ENCODE data around the gene SLC24A4.

Gene SLC24A4, protein sequence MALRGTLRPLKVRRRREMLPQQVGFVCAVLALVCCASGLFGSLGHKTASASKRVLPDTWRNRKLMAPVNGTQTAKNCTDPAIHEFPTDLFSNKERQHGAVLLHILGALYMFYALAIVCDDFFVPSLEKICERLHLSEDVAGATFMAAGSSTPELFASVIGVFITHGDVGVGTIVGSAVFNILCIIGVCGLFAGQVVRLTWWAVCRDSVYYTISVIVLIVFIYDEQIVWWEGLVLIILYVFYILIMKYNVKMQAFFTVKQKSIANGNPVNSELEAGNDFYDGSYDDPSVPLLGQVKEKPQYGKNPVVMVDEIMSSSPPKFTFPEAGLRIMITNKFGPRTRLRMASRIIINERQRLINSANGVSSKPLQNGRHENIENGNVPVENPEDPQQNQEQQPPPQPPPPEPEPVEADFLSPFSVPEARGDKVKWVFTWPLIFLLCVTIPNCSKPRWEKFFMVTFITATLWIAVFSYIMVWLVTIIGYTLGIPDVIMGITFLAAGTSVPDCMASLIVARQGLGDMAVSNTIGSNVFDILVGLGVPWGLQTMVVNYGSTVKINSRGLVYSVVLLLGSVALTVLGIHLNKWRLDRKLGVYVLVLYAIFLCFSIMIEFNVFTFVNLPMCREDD

DNA sequence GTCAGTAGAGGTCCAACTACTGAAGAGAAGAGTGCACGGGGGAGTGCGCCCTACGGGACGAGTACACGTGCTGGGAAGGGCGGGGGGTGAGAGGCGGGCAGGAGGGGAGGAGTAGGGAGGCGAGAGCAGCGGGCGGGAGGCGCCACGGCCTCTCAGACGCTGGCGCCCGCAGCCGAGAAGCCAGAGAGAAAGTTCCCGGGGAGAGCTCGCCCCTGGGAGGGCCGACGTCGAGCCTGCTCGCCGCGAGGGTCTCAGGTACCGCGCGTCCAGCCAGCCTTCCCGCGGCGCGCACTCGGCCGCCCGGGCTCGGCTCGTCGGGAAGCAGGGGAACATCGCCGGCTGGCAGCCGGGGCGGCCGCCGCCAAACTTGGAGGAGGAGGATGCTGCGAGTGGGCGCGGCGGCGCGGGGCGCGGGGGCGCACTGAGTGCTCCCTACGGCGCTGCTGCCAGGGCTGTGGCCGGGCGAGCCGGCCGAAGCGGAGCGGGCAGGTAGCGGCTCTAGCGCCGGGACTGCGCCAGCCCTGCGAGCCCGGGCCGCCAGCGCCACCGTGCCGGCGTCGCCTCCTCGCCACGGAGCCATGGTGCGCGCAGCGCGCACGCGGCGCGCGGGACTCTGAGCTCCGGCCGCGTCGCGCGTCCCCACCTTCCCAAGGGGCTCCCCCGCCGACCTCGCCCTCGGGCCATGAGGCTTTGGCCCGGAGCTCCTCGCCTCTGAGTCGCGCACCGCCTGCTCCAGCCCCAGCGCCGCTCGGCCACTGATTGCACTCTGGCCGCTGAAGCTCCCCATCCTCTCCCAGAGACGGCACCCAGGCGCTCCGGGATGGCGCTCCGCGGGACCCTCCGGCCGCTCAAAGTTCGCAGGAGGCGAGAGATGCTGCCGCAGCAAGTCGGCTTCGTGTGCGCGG lies at the start of gene SLC24A4:
Gene SLC24A4, plus strand, starts transcription at position 155 of the 905 bp plus-strand sequence. Its CDS starts 666 bp downstream, at position 821.
- no peak for DNase-seq

DNA sequence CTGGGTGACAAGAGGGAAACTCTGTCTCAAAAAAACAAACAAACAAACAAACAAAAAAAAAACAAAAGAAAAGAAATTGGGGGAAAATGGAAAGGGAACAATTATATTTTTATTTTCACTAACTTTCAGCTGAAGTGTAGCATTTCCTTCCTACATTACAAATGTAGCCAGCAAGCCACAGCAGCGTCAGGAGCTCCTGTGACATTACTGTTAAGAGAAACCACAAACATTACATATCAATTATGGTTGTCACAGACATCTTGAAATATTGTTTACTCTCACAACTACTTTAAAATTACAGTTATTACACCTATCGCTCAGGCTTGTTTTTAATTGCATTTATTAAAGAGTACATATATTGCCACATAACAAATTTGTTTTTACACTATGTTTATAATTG lies 49.8 kb upstream of the SLC24A4 start:
- DNase-seq, result no peak

DNA sequence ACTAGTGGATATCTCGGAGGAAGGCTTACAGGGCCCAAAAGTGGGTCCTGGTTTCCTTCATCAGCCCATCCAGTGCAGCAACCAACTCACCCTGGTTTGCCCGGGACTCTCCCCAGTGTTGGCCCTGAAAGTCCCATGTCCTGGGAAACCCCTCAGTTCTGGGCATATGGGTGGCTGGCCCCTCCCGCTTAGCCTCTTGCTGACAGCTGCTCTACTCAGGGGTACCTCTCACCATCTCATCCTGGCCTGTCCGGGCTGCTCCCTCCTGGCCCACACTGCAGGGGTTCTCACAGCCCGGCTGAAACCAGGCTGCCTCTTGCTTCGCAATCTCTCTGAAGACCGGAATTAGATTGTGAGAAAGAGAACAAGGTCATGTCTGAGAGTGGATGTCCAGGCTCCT lies 48.9 kb upstream of the SLC24A4 start:
- DNase-seq, result no peak

DNA sequence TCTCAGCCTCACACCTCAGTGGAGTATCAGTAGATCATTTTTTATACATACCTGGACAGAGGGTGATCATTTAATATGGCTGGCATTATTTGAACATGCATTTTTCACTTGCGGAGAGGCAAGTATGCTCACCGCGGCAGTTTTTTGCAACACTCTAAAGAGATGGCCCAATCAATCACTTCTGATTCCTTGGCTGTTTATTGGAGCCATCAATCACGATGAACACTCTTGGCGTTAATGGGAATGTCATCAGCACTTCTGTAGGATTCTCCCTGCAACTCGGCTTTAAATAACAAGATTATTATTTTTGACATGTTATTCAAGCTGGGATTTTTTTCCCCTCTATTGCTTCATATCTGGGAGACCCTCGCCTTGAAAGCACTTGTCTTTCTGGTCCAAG lies 46.9 kb upstream of the SLC24A4 start:
- no peak for DNase-seq

DNA sequence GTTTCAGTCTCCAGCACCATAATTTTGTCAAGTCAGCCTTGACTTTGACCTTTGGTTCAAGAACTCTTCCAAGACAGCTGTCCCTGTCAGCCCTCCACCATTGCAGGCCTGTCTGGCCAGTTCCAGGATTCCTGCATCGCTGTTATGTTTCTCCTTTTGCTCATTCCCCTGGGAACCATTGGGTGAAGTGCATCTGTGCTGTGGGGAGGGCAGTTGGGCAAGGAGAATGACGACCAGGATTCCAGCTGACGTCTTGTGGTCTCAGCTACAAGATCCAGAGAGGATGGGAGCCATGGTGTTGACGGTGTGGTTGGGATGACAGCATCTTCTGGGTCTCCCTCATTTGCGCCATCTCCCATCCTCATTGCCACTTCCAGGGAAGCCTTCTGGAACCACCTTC lies 45.9 kb upstream of the SLC24A4 start:
- DNase-seq, result no peak

DNA sequence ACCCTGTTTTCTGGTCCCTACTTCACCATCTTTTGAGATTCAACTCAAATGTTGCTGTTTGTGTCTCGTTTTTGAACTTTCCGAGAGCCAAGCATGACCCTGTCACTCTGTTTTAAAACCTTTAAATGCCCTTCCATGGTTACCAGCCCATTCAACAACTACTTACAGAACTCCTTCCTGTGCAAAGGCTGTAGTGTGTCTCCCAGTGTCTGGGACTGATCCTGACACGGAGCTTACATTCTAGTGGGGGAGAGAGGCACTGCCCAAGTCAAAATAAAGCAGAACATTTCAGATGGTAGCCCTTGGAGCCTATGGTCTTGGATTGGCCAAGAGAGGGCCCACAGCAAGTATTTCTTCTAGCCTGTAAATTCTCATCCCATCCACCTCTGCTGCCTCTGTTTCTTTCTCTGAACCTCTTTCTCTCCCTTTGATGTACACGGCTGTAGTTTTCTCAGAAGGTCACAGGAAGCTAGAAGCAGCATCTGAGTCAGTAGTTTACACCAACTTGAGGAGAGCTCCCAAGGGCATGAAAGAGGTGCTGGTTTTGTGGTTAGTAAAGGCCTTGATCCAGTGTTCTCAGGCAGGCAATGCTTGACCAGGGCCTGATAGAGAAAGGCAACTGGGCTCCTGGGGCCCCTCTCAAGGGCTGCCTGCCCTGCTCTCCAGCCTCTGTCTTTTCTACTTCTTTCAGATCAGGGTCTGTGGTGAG lies 42.3 kb upstream of the SLC24A4 start:
- DNase-seq, result no peak

DNA sequence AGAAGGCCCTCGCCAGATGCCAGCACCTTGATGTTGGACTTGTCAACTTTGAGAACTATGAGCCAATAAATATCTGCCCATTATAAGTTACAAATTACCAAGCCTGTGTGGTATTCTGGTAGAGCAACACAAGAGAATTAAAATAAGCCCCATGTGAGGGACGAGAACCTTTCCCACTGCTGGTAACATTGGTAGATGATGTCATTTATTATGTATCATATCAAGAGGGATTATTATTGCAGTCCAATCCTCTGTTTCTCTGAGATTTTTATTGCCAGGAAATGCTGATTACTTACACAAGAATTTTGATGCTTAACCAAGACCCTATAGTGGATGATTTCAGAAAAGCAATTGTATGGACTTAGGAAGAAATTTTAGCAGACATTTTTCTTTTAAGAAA lies 40.3 kb upstream of the SLC24A4 start:
- DNase-seq, result no peak

DNA sequence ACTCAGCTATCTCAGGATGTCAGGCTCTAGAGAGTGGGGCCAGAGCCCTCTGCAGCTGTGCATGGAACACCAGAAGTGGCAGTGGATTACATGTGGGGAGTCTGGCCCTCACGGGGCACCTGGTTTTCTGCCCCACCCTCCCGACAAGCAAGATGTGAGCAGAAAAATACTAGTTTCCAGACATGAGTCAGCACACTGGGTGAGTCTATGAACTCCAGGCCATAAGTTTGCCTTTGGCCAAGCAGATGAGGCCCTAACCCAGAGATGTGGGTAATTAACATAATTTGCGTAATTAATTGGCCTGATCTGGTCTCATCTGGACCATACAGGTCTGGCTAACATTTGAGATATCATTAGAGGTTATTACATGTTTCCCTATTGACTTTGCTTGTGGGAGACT lies 37.7 kb upstream of the SLC24A4 start:
- no peak for DNase-seq

DNA sequence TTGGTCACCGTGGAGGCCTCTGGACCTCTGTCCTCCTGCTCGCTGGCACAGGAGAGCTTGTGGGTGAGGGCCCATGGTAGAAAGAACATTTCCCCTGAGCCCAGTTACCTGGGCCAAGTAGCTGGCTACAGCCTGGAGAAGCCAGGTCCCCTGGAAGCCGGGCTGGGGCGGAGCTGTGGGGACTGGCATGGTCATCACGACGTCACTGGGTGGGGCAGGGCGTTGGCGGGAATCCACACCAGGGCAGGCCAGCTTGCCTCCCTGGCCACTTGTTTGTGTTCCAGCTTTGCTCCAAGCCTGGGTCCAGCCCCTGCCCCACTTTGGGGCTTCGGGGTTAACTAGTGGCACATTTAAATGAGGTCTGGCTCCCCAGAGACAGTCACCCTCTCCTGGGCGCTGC lies 35.0 kb upstream of the SLC24A4 start:
- DNase-seq, result no peak

DNA sequence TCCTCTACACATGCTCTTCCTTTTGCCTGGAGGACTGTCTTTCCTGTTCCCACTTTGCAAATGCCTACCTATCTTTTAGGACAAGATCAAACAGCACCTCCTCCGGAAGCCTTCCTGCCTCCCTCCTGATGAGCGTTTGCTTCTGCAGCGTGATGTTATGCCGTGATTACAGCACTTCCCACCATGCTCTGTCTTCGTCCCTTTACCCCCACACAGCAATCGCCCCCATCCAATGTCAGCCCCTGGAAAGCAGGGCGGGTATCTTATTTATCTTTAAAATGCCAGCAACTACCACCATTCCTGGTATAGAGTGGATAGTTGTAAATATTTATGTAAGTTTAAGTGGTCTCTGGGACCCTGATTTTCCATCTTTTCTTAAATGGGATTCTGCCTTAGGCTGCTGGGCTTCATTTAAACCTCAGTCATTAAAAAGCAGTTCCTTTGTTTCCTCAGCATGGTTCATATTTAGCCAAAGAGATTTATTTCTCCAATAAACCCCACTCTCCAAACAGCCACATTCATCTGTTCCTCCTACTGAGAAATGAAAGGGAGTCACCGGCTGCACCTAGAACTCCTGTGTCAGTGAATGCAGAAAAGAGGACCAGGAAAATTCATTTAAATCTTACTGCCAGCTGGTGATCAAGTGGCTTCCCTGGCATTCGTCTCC lies 33.8 kb upstream of the SLC24A4 start:
- DNase-seq, result no peak

DNA sequence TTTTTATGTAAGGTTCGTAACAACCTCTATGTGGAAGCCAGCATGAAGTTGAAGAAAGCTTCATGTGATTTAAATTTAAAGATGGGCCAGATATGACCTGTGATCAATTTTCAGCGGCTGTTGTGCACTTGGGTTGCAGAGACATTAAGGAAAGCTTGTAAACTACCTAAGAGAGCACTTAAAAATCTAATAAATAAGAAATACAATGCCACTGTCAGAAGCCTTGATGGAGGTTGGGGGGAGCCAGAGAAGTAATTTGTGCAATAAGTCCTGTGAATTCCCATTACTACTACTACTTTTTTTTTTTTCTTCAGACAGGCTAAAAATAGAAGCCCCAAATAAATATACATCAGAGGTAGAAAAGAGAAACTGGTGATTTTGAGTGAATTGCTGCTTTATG lies 30.3 kb upstream of the SLC24A4 start:
- DNase-seq, result no peak

DNA sequence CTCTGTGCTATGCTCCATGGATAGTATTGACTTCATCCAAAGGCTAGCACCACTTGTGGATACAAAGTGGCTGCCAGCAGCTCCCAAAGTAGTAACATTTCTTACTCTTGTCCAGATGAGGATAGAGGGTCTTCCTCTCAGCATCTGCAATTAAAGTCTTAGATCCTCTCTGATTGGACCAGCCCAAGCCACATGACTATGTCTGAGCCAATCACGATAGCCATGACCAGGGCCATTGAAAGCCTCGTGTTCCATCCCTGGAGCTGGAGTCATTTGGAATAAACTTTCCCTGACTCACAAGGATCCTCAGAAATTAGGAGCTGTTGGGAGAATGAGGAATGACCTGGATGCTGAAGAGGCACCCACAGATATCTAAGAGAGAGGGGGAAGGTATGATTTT lies 28.5 kb upstream of the SLC24A4 start:
- no peak for DNase-seq

DNA sequence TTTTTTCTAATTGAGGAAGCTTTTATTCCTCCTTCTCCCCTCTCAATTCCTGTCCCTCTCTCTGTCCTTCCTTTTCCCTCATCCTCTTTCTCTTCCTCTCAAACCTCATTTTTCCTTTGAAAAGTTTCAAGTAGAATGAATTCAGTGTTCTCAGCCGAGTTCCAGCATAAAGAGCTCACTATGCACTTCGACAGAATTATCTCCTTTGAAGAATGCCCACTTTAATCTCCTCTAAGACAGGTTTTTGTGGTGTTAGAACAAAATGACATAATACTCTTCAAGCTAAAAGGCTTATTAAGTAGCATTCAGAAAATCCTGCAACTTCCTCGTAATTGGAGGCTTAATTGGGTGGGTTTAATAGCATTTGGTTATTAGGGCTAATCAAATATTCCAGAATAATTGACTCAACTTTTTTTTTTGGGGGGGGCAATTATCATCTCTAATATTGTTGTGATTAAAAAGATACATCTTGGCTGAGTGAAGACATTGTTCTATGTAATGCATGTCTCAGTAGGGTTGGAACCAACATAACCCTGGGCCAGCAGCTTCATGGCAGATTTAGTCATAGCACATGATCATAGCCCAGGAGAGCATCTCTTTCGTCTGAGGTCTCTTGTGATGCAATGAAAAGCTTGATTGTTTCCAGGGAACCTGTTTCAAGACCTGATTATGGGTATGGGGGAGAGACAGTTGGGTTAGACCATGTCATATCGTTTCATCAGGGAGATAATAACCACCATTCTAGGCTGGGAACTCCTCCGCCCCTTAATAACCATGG lies 25.0 kb upstream of the SLC24A4 start:
- no peak for DNase-seq

DNA sequence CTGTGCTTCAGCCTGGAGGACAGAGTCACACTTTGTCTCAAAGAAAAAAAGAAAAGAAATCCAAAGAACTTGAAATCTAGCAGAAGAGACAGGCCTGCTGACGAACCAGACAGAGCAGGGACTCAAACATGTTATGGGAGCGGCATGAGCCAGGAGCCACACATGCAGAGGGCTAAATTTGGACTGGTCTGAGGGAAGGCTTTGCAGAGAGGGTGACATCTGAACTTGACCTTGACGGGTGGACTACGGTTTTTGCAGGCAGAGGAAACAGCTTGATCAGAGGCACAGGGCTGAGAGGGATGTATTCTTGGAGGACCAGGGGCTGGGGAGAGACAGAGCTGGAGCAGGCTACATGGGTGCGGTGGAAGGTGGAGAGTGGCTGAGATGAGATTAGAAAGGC lies 20.5 kb upstream of the SLC24A4 start:
- DNase-seq, result no peak

DNA sequence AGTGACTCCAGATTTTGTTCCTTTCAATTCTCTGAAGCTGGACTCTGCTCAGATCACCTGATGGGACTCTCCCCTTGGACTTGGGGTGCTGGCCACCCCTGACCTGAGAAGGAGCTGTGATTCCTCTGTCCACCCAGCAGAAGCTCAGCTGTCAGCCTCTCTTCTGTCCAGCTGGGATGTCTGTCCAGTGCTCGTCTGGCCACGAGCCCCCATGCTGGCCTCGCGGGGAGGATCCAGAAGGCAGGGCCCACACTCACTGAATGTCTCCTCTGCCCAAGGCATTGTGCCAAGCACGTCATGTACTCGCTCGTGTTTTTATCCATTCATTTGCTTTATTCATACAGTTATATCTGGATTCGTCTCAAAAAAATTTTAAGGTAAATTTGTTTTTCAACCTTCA lies 14.2 kb upstream of the SLC24A4 start:
- no peak for DNase-seq

DNA sequence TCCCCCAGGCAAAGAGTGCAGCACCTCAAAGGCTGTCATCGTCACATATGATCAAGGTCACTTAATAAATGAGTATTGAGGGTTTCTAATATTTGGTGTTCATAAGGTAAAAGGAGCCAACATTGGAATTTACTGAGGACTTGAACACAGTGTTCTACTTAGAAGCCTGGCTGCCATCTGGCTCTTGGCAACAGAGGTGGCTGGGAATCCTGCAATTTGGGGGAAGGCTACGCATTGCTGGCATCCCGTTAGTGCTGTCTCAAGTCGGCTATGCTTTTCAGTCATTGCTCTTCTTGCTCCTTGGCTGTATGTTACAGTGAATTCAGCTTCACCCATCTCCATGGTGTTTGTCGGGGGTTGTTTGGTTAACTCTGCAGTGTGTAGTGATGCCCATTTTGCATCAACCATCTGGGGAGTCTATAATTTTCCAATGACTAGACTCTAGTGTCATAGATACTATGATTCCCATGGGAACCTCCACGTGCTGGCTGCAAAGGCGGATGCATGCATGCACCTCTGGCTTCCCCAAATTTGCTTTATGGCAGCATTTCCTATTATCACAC lies 12.9 kb upstream of the SLC24A4 start:
- no peak for DNase-seq

DNA sequence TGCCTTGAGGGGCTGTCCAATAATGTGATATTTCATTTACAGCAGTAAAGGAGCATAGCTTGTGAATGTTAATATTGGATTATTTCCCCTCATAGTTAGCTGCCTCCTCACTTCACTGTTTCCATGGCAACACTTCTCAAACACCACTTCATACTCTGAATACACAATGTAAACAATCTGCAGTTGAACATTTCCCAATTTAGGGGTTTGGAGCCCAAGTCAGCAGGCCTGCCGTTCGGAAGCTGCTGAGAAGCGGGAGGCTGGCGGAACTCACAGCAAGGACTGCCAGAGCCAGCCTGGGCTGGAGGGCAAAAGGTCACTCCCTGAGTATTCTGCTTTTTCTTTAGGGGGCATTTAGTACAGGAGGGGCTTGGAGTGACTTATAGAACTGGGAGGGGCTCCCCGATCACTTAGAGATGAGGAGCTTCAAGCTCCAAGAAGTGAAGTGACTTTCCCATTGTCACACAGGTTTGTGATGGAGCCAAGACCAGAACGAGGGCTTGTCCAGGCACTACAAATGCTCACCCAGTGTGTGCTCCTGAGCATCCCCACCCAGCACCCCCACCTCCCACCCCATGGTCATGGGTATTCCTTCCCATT lies 12.1 kb upstream of the SLC24A4 start:
- DNase-seq, result no peak

DNA sequence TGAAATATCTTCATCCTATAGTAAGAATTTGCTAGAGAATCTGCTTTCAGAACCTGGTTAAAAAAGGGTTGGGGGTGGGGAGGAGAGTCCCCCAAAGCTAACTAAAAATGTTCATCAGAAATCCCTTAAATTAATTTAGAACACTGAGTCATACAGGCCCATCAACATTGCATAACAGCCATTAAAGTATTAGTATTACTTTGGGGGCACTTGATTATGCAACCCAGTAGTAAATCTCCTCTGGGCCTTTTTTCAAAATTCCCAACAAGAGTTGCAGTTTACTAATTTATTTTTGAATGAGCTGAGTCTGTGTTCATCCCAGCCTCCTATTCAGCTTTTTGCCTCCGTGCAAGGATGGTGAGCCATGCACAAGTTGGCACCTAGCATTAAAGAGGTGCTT lies 8.8 kb upstream of the SLC24A4 start:
- DNase-seq, result no peak

DNA sequence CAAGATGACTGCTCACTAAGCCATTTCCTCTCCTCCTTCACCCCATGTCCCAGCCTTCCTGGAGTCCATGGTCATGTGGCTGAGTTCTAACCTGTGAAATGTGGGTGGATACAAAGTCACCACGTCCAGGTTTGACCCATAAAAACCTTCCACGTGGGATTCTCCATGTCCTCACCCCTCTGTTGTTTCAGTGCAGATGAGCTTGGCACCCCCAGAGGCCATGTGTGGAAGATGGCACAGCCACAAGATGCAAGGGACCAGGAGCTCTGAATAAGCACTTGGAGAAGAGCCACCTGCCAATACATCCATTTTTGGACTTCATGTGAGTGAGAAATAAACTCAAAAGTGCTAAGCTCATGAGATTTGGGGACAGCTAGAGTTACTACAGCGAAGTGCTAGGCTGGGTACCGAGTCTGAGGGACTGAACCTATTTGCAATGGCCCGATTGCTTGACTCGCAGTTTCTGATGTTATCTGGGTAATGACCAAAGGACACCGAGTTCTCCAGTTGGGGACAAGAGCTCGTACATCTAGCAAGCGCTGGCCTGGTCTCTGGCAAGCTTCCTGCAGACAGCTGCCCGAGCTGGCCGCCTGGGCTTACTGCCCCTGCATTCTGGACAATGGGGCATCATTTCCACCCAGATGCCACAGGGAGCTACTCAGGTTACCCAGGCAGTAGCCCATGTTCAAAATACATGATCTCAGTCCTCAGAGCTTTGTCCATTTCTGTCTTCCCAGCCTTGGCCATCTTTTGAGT lies 7.7 kb upstream of the SLC24A4 start:
- no peak for DNase-seq

DNA sequence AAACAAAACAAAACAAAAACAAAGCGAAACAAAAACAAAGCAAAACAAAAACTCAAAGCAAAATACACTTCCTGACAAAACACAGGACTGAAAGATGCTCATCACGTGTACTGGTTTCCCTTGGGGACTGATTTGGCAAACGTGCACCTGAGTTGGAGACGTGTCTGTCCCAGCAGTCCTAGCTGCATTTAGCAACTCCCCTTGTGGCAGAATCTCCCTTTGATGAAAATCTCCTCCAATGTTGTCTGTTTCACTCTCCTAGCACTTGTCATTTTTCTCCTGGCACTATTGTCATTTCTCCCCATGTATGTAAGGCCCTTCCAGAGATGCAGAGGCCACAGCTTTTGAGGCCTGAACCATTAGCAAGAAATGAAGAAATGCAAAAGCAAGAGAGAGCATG lies 6.8 kb upstream of the SLC24A4 start:
- DNase-seq, result no peak

All from activated effector memory CD4-positive, alpha-beta T cell treated with Interleukin-2 at 50 U/mL for 16 hours (primary cell).